HEK293 (cell line): ENCODE data around the gene WDR35.

Experiments used
- CTCF ChIA-PET: fragments of 350-600 bp; formaldehyde crosslinking; extraction: SDS; loops from one replicate; lab custom pipeline; 2021; ENCODE audit warnings: antibody characterized with exemption; lab: Yijun Ruan, JAX
- POLR2A ChIA-PET: fragments of 300-600 bp; formaldehyde crosslinking; extraction: SDS; loops from one replicate; lab custom pipeline; 2020; ENCODE audit warnings: antibody characterized with exemption, inconsistent platforms; lab: Yijun Ruan, JAX
- H3K27ac ChIP-seq: fragments of 200-500 bp; sonication (Bioruptor generic); 2 replicates; pipeline ENCODE4 v1.5.1; 2014; ENCODE audit warnings: low read depth, low read length, control low read depth, inconsistent platforms; ENCODE audit errors: extremely low read depth
- H3K36me3 ChIP-seq, 2 experiments: fragments of 200-500 bp in 1 of 2; sonication (Bioruptor generic) in 1 of 2; 1 replicate in 1 of 2; 2 replicates in 1 of 2; pipeline ENCODE4 v1.5.1; 2014 to 2017; ENCODE audit warnings: inconsistent platforms in 2 of 2, low read length in 2 of 2; ENCODE audit not compliant: control insufficient read depth in 2 of 2, insufficient read depth in 1 of 2
- H3K4me1 ChIP-seq: fragments of 200-500 bp; sonication (Bioruptor generic); 2 replicates; pipeline ENCODE4 v1.5.1; 2014; ENCODE audit warnings: mild to moderate bottlenecking, low read length, inconsistent platforms; ENCODE audit not compliant: control insufficient read depth, insufficient read depth
- H3K4me3 ChIP-seq: 2 replicates; pipeline ENCODE4 v1.5.1; 2011; ENCODE audit warnings: low read depth, mild to moderate bottlenecking, control low read depth, low read length, moderate library complexity
- H3K9me3 ChIP-seq: fragments of 200-500 bp; sonication (Bioruptor generic); 2 replicates; pipeline ENCODE4 v1.5.1; 2014; ENCODE audit warnings: low read depth, low read length, inconsistent platforms; ENCODE audit not compliant: control insufficient read depth, insufficient read depth
- BCL6B ChIP-seq: fragments of 450-650 bp; formaldehyde crosslinking; IDR thresholded peaks from 2 replicates; pipeline ENCODE4 v1.5.1; 2017; ENCODE audit warnings: missing biosample characterization, missing genetic modification characterization
- KLF9 ChIP-seq: fragments of 450-650 bp; formaldehyde crosslinking; IDR thresholded peaks from 2 replicates; pipeline ENCODE4 v1.5.1; 2016; ENCODE audit warnings: missing biosample characterization, missing genetic modification characterization, low read depth
- SP7 ChIP-seq: fragments of 450-650 bp; formaldehyde crosslinking; IDR thresholded peaks from 2 replicates; pipeline ENCODE4 v1.5.1; 2016; ENCODE audit warnings: missing biosample characterization, missing genetic modification characterization
- ZBTB44 ChIP-seq: fragments of 450-650 bp; IDR thresholded peaks from 2 replicates; pipeline ENCODE4 v1.5.1; 2018; ENCODE audit warnings: missing biosample characterization, mild to moderate bottlenecking, missing genetic modification characterization
- ZFP41 ChIP-seq: fragments of 450-650 bp; formaldehyde crosslinking; IDR thresholded peaks from 2 replicates; pipeline ENCODE4 v1.5.1; 2016; ENCODE audit warnings: missing biosample characterization, missing genetic modification characterization, borderline replicate concordance
- ZNF169 ChIP-seq: fragments of 450-650 bp; formaldehyde crosslinking; IDR thresholded peaks from 2 replicates; pipeline ENCODE4 v1.5.1; 2016; ENCODE audit warnings: missing biosample characterization, missing genetic modification characterization
- ZNF174 ChIP-seq: fragments of 450-650 bp; formaldehyde crosslinking; IDR thresholded peaks from 2 replicates; pipeline ENCODE4 v1.5.0; 2017; ENCODE audit warnings: missing biosample characterization, mild to moderate bottlenecking, missing genetic modification characterization
- ZNF175 ChIP-seq: fragments of 450-650 bp; formaldehyde crosslinking; IDR thresholded peaks from 2 replicates; pipeline ENCODE4 v1.5.1; 2016; ENCODE audit warnings: missing biosample characterization, missing genetic modification characterization
- ZNF223 ChIP-seq: fragments of 450-650 bp; formaldehyde crosslinking; IDR thresholded peaks from 2 replicates; pipeline ENCODE4 v1.5.1; 2016; ENCODE audit warnings: missing biosample characterization, missing genetic modification characterization
- ZNF280D ChIP-seq: fragments of 450-650 bp; formaldehyde crosslinking; IDR thresholded peaks from 2 replicates; pipeline ENCODE4 v1.5.1; 2016; ENCODE audit warnings: missing biosample characterization, missing genetic modification characterization
- ZNF302 ChIP-seq: fragments of 450-650 bp; formaldehyde crosslinking; IDR thresholded peaks from 2 replicates; pipeline ENCODE4 v1.5.1; 2016; ENCODE audit warnings: missing biosample characterization, missing genetic modification characterization, low read depth
- ZNF335 ChIP-seq: fragments of 450-650 bp; formaldehyde crosslinking; conservative IDR thresholded peaks from 2 replicates; pipeline ENCODE4 v1.5.1; 2016; ENCODE audit warnings: missing biosample characterization, missing genetic modification characterization
- ZNF426 ChIP-seq: fragments of 450-650 bp; formaldehyde crosslinking; IDR thresholded peaks from 2 replicates; pipeline ENCODE4 v1.5.1; 2017; ENCODE audit warnings: missing biosample characterization, missing genetic modification characterization, mild to moderate bottlenecking, inconsistent platforms, moderate library complexity
- ZNF521 ChIP-seq: fragments of 450-650 bp; formaldehyde crosslinking; IDR thresholded peaks from 2 replicates; pipeline ENCODE4 v1.5.1; 2017; ENCODE audit warnings: missing biosample characterization, mild to moderate bottlenecking, missing genetic modification characterization
- ZNF548 ChIP-seq: fragments of 450-650 bp; formaldehyde crosslinking; IDR thresholded peaks from 2 replicates; pipeline ENCODE4 v1.5.1; 2016; ENCODE audit warnings: missing biosample characterization, missing genetic modification characterization
- ZNF670 ChIP-seq: fragments of 450-650 bp; formaldehyde crosslinking; IDR thresholded peaks from 2 replicates; pipeline ENCODE4 v1.5.1; 2016; ENCODE audit warnings: missing biosample characterization, missing genetic modification characterization, low read depth
- ZNF785 ChIP-seq: fragments of 450-650 bp; formaldehyde crosslinking; IDR thresholded peaks from 2 replicates; pipeline ENCODE4 v1.5.1; 2016; ENCODE audit warnings: missing biosample characterization, missing genetic modification characterization
- ZNF830 ChIP-seq: fragments of 450-650 bp; IDR thresholded peaks from 2 replicates; pipeline ENCODE4 v1.5.0; 2018; ENCODE audit warnings: missing biosample characterization, missing genetic modification characterization, low read depth, mild to moderate bottlenecking, moderate library complexity
- ZSCAN18 ChIP-seq: fragments of 450-650 bp; formaldehyde crosslinking; IDR thresholded peaks from 2 replicates; pipeline ENCODE4 v1.5.1; 2016; ENCODE audit warnings: missing biosample characterization, missing genetic modification characterization
- ZSCAN23 ChIP-seq: fragments of 450-650 bp; formaldehyde crosslinking; IDR thresholded peaks from 2 replicates; pipeline ENCODE4 v1.5.1; 2016; ENCODE audit warnings: missing biosample characterization, missing genetic modification characterization

The WDR35 gene

GRCh38 chr2:20013126-20013849 is 23.4 kb upstream of the WDR35 start:
- POLR2A ChIA-PET: interaction anchor here (0.6 to 1.2 kb wide), 2 partner anchors 24 kb away, joined by 3 to 5 read pairs; partner anchors contain the start of gene WDR35
- no peak for TF ChIP-seq ZNF785 (tag by site-specific recombination)
- TF ChIP-seq SP7 (tag by site-specific recombination): no peak
- no peak for TF ChIP-seq ZNF174 (tag by site-specific recombination)
- no peak for TF ChIP-seq ZNF169 (tag by site-specific recombination)
- no peak for TF ChIP-seq BCL6B (tag by site-specific recombination)
- TF ChIP-seq ZNF426 (tag by site-specific recombination): no peak
- no peak for TF ChIP-seq ZSCAN23 (tag by site-specific recombination)
- TF ChIP-seq ZNF175 (tag by site-specific recombination): no peak
- TF ChIP-seq ZNF670 (tag by site-specific recombination): no peak
- TF ChIP-seq ZNF223: no peak
- no peak for TF ChIP-seq ZNF521 (tag by site-specific recombination)
- no peak for TF ChIP-seq ZNF302
- no peak overlapping the region for H3K27ac ChIP-seq
- no peak overlapping the region for H3K4me3 ChIP-seq
- no peaks in the 10 kb centered on the region for H3K36me3 ChIP-seq
- no peaks in the 10 kb centered on the region for H3K4me1 ChIP-seq
- H3K9me3 ChIP-seq: no peaks in the 10 kb centered on the region
- CTCF ChIA-PET: interaction anchor here (0.6 to 5.4 kb wide), 8 partner anchors 11 to 86 kb away, joined by 3 to 128 read pairs (median 5); no protein-coding TSS in a partner anchor

- ChIA-PET CTCF (interaction anchor here (0.6 to 5.4 kb wide), 8 partner anchors 10 to 86 kb away, joined by 3 to 128 read pairs (median 4); no protein-coding TSS in a partner anchor), POLR2A (no interaction called here)
- H3K27ac ChIP-seq: no peak within 1 kb of the TSS
Observed at GRCh38 chr2:20012282-20013125, 22.6 kb upstream of the WDR35 start, which contains the start of gene MATN3. MATN3 (minus strand) TSS chr2:20012668; CDS start chr2:20012631, 37 bp downstream.

GRCh38 chr2:20012032-20012281 is 22.1 kb upstream of the WDR35 start:
- H3K9me3 ChIP-seq: no peaks in the 10 kb centered on the region
- no peak overlapping the region for H3K4me3 ChIP-seq
- H3K27ac ChIP-seq: no peak overlapping the region
- TF ChIP-seq ZNF548 (tag by site-specific recombination): no peak
- no peak for TF ChIP-seq ZSCAN18 (tag by site-specific recombination)
- no peak for TF ChIP-seq ZBTB44
- no peak for TF ChIP-seq KLF9 (tag by site-specific recombination)
- TF ChIP-seq ZNF280D: no peak
- no peak for TF ChIP-seq ZFP41 (tag by site-specific recombination)
- ChIA-PET CTCF (interaction anchor here (0.6 to 1.1 kb wide), 2 partner anchors 56 to 421 kb away, joined by 3 to 4 read pairs; no protein-coding TSS in a partner anchor), POLR2A (no interaction called here)
- no peaks in the 10 kb centered on the region for H3K4me1 ChIP-seq
- no peaks in the 10 kb centered on the region for H3K36me3 ChIP-seq

More at GRCh38 chr2:20012282-20013125, 22.6 kb upstream of the WDR35 start, which contains the start of gene MATN3:
- no peaks in the 10 kb centered on the region for H3K9me3 ChIP-seq
- TF ChIP-seq ZNF335 (peak; percentile 35; the same call in 1 of the 2 replicates), ZNF830 (tag by site-specific recombination) (no peak)
- TF ChIP-seq, all 188 proteins: peak for 1
- Histone ChIP-seq H3K36me3 (no peaks in the 10 kb centered on the region), H3K4me3 (peak within 1 kb of the TSS; percentile 24), H3K4me1 (no peaks in the 10 kb centered on the region)
